Measurements from ENCODE around the gene LGALS1.

Gene LGALS1

DNA sequence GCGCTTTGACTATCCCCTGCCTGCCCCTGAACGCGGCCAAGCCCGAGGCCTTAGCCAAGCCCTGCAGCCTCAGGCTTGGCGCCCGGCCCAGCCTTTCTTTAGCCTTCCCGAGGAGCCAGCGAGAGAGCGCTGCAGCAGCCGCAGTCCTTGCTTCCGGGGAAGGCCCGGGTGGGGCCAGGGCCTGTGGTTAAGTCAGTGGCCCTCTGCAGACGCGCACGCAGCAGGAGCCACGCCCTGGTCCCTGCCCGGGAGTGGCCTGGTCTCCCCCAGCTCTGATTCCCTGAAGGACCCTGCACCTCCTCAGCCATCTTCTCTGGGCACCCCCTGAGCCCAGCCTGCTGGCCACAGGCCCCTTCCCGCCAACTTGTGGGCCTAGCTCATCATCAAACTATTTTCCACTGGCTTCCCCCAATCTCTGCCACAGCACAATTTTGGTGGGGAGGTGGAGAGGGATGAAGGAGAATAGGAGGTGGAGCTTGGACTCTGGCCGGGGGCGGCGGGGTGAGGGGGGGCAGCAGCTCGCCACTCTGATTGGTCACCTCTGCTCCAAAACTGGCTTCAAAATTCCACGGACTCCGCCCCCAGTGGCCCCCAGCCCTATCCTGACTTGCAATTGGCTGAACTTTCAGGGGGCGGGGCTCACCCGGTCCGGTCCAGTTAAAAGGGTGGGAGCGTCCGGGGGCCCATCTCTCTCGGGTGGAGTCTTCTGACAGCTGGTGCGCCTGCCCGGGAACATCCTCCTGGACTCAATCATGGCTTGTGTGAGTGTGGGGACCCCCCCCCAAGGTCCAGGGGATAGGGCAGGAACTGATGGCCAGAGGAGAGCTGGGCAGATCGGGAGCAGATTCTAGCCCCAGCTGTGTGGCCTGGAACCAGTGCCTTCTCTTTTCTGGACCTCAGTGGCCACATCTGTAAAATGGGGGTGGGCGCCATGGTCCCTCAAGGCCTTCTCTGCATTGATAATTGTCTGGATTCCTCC, at the start of gene LGALS1:
Gene LGALS1, plus strand, starts transcription at position 686 of the 979 bp plus-strand sequence. Its CDS starts 67 bp downstream, at position 753.
- peak; percentile 83 for DNase-seq (ENCODE audit: low spot score)

DNA sequence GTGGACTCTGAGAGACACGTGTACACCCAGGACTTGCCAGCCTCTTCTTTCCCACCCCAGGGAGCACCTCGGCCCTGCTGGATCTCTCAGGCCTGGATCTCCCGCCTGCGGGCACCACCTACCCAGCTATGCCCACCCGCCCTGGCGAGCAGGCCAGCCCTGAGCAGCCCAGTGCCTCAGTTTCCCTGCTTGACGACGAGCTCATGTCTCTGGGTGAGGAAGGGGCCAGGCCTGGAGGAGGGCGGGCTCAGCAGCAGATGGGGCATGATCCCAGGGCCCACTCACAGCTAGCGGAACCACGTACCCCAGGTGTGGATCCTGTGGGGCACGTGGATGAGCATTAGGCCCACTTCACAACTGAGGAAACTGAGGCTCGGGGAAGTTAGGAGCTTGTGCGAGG, 49.7 kb upstream of the LGALS1 start:
- no peak for DNase-seq (ENCODE audit: low spot score)

DNA sequence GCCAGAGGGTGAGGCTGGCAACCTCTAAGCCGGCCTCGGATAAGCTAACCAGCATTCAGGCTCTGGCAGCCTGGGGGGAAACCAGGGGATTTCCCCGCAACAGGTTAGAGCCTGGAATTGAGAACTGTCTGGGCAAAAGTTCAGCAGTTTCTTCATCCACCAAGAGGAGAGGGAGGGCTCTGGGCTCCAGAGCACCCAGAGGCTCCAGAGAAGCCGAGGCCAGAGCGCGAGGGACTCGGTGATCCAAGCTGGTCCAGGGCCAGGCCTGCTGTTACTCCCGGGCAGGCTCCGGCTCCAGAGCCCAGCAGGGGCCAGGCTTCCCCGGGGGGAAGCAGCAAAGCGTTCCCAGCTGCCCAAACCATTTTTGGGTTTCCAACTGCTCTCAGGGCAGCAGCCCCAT, 49.3 kb upstream of the LGALS1 start:
- DNase-seq (ENCODE audit: low spot score) = no peak

DNA sequence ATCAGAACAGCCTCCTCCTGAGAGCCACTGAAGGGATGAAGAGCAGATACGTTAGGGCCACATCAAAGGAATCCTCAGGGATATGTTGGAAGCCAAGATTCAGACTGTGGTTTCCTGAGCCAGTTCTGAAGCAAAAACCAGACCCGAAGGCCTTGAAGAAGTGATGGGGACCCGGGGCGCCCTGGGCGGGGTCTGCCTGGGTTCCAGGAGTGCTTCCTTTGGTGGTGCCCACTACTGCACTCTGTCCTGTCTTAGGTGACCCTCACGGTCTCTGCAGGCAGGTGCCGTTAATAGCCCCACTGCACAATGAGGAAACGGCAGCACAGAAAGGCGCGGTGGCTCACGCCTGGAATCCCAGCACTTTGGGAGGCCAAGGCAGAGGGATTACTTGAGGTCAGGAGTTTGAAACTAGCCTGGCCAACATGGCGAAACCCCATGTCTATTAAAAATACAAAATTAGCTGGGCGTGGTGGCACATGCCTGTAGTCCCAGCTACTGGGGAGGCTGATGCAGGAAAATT, 48.8 kb upstream of the LGALS1 start:
- DNase-seq (ENCODE audit: low spot score) = no peak

DNA sequence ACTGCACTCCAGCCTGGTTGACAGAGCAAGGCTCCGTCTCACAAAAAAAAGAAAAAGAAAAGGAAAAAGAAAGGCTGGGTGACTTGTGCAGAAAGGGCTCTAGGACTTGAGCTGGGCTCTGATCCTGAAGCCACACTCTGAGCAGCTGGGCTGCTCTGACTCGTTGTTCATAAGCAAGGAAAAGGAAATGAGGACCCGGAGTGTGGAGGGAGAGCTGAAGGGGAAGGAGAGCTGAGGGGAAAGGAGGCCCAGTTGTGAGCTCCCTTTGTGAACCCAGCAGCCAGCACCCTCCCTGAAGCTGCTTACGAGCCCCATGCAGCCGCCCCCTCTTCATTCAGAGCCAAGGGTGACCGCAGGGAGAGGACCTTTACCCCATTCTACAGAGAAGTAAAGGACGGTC, 48.3 kb upstream of the LGALS1 start:
- DNase-seq (ENCODE audit: low spot score) = no peak

DNA sequence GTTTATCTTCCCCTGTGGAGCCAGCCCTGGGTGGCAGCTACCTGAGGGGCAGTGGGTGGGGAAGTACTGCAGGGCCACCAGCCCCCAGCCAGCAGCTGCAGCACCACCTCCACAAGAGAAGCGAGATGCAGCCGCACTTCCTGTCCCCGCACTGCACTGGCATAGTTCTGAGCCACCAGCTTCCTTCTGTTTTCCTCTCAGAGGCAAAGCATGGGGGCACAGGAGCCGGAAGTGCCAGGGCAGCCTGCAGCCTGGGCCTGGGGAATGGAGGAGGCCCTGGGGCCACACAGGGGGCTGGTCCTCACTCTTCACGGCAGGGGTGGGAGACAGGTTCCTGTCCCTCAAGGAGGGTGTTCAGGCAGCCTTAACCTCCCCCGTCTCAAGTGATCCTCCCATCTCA, 47.9 kb upstream of the LGALS1 start:
- no peak for DNase-seq (ENCODE audit: low spot score)

DNA sequence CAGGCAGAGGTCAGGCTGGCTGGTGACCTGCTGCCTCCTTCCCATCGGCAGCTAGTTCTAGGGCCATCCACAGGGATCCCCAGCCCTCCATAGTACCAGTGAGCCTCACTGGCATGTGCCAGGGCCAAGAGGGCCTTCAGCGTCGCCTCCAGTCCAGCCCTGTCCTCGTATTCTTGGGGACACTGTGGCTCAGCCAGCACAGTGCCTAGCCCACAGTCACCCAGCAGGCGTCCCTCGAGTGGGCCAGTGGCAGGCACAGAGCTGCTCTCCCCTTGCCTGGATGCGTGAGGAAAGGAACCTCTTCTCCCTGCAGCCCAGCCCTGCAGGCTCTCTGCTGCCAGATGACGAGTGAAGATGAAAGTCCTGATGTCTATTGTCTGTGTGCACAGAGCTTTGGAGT, 46.6 kb upstream of the LGALS1 start:
- DNase-seq (ENCODE audit: low spot score) = no peak

DNA sequence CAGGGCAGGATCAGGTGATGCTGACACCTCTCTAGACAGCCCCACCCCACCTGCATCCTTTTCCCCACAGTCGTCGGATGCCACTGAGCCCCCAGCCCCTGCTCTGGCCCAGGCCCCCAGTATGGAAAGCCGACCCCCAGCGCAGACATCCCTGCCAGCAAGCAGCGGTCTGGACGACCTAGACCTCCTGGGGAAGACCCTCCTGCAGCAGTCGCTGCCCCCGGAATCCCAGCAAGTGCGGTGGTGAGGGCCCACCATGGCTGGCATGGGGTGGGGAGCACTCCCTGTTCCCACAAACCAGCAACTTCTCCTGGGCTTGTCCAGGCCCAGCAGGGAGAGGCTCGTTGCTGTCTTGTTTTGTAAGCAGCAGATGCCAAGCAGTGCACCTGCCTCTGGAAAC, 45.5 kb upstream of the LGALS1 start:
- DNase-seq (ENCODE audit: low spot score) = no peak

DNA sequence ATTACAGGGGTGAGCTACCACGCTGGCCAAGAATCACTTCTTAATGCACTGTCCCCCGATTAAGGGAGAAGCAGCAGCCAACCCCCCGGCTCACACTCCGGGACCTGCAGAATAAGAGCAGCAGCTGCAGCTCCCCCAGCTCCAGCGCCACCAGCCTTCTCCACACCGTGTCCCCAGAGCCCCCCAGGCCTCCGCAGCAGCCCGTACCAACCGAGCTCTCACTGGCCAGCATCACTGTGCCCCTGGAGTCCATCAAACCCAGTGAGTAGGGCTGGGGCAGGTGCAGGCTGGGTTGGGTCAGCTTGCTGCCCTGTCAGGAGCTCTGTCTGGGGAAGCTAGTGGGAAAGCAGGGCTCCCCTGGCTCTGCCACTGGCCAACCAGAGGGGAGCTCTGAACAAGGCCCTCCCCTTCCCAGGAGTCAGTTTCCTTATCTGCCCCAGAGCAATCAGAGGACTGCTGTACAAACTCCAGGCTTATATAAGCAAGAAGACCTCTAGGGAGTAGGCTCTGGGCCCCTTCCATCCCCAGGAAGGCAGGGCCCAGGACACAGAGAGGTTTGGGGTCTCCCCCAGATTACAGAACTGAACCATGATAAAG, 44.5 kb upstream of the LGALS1 start:
- no peak for DNase-seq (ENCODE audit: low spot score)

DNA sequence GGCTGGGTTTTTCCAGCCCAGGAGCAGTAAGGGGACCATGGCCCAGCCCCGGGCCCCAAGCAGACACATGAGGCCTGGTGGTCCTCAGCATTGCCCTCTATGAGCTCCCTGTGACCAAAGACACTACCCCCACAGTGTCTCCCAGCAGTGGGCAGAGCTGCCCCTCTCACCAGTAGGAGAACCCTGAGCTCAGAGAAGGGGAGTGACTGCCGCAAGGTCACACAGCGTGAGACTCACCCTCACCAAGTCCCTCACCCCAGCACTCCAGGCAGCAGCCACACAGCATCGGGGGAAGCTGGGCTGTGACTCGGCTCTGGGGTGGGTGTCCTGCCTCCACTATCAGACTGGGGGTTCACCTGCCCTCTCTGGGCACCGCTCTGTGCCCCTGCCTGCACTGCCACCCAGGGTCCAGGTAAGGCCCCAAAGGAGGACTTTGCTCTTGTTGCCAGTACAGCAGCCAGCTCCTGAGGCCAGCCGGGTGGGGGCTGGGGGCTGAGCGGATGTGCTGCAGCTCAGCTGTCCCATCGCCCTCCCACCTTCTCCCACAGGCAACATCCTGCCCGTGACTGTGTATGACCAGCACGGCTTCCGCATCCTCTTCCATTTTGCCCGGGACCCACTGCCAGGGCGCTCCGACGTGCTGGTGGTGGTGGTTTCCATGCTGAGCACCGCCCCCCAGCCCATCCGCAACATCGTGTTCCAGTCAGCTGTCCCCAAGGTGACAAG, 43.8 kb upstream of the LGALS1 start:
- no peak for DNase-seq (ENCODE audit: low spot score)

DNA sequence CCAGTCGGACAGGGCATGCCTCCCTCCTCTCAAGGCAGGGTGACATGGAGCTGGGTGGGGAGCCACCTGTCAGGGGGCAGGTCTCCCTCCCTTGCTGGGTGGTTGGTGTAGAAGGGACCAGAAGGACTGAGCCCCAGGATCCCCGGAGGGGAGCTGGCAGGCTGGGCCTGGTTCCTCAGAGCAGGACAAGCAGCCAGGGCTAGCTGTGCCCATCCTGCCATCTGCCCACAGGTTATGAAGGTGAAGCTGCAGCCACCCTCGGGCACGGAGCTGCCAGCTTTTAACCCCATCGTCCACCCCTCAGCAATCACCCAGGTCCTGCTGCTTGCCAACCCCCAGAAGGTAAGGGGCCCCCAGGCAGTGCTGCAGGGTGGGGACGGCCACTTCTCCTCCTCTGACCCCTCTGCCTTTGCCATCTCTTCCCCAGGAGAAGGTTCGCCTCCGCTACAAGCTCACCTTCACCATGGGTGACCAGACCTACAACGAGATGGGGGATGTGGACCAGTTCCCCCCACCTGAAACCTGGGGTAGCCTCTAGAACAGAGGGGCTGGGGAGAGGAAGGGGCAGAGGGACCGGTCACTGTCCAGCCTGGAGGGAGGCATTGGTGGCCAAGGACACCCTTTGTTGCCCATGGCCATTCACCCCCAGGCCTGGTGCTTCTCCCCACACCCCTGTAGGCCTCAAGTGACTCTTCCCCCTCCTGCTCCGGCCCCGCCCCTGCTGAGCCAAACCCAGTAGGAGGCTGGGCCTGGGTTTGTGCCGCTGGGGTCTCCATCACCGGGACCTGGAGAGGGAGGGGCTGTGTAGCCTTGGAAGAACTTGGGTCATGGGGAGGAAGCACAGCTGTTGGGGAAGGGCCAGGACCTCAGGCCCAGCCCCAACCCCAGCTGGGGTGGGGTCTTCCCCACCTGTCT, 43.0 kb upstream of the LGALS1 start:
- DNase-seq (ENCODE audit: low spot score) = no peak

DNA sequence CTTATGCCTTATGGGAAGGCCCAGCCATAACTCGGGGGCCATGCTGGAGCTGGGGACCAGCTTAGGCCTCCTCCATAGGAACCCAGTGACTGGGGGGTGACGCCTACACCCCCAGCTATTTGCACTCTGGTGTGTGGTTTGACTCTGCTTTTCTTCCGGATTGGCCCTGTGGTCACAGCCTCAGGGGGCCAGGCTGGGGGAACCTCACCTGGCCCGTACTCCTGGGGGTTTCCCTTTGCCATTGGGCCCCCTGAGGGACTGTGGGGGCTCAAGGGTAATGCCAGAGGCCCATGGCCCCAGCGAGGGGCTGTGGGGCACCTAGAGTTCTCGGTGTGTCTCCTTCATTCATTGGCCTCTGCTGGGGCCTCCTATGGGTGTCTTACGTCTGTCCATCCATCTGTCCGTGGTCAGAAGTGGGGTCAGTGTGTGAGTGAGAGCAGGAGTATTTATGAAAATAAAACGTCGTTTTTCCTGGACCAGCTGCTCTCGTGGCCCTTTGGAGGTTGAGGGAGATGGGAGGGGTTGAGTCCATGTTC, 42.3 kb upstream of the LGALS1 start:
- no peak for DNase-seq (ENCODE audit: low spot score)

DNA sequence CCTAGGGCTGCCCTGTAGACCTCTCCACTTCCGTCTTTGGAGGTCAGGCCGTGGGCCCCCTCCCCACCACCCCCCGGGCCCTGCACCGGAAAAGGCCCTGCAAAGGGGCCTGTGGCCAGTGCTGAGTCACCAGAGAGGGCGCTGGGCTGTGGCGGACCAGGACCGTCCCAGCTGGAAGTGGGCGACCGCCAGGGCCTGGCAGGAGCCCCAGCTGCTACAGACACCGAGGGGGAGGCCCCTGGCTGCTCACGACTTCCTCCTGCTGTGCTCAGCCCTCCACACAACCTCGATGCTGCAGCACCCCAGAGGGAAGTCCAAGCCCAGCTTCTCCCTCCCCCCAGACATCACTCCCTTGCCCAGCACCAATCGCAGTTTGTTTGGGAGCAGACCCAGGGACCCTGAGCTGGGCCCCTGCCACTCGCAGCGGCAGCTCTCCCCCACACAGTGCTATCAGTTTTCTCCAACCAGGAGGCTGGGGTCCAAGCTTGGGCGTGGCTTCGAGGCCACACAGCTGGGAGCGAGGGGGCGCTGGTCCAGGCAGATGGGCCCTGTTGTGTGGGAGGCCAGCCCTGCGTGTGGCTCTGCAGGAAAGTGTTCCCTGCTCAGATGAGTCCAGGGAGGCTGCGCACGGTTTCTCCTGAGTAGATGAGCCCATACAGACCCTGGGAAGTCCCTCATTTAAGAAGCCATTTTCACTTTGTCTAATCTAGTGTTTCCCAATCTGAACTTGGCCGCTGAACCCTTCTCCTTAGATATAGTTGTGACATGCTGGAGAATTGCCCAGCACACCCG, 41.6 kb upstream of the LGALS1 start:
- peak; percentile 81 for DNase-seq (ENCODE audit: low spot score)

DNA sequence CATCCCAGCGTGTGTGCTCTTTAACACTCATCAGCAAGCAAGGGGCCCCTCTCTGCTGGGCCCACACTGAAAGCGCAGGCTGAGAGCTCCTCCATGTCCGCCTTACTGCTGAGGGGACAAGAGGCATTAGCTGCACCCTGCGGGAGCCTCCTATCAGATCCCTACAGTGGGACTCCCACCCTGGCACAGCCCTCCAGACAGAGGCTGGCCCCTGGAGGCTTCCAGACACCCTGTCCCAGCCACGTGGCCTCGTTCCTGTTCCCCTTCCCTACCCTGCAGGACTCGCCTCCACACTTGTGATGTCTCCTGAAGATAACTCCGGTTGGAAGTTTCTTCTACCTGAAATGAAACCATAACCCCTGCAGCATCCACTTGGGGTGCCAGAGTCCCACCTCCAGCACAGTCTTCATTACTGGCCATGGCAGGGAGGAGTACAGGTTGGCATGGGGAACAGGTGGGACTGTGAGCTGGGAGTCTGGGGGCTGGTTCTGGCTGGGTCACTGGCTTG, 41.0 kb upstream of the LGALS1 start:
- DNase-seq (ENCODE audit: low spot score) = no peak

DNA sequence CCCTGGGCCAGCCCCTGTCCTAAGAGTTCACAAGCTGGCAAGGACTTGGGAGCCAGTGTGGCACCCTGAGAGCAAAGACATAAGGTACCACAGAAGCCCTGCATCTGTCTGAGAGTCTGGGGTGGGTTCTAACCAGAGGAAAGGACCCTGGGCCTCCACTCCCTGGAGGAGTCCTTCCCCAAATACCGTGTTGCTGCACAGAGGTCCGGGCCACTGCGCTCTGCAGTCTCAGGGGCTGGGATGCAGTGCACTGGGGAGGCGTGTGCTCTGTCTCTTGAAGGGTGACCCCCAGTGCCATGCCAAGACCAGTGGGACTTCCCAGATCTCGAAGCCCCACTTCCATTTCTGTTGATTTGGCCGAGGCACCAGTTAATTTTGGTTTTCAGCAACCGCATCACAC, 40.3 kb upstream of the LGALS1 start:
- no peak for DNase-seq (ENCODE audit: low spot score)

DNA sequence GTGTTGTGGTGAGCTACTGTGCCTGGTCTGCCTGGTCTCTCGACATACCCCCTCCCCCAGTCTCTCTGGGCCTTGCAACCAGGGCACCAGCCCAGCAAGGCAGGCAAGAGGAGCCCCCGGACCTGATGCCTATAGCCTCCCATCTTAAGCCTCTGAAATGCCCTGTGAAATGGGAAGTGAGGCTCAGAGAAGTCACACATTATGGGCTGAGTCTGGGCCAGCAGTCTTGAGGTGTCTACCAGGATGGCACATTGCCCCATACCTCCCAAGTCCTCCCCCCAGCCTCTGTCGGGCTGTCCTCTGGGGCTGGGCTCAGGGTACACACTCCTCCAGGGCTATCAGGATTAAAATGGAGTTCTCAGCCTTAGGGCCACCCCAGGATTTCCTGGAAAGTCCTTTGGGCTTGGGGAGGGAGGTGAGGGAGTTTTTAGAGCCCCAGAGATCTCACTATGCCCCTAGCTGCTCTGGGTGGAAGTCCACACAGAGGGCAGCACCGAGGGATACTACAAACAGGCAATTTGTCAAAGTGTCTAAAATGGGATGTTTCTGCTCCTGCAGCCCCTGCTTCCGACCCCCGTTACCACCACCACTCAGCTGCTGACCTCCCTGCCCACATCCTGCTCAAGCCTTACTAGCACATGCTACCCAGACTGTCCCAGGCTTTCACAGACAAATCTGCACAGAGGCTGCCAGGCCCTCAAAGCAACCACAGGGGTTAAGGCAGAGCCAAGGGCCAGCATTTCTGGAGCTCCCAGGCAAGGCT, 39.1 kb upstream of the LGALS1 start:
- no peak for DNase-seq (ENCODE audit: low spot score)

DNA sequence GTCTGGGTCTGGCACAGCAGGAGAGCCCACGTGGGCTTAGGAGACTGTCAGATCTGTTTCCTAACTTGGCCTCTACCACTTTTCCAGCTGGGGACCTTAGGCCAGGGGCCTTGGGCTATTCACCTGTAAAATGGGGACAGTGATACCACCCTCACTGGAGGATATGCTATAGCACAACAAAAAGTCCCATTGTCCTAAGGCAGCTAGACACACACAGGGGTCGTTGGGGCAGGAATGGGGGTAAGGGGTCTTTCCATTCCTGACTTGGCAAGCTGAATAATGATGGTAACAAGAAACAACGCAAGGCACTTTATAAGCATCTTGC, 38.5 kb upstream of the LGALS1 start:
- no peak for DNase-seq (ENCODE audit: low spot score)

DNA sequence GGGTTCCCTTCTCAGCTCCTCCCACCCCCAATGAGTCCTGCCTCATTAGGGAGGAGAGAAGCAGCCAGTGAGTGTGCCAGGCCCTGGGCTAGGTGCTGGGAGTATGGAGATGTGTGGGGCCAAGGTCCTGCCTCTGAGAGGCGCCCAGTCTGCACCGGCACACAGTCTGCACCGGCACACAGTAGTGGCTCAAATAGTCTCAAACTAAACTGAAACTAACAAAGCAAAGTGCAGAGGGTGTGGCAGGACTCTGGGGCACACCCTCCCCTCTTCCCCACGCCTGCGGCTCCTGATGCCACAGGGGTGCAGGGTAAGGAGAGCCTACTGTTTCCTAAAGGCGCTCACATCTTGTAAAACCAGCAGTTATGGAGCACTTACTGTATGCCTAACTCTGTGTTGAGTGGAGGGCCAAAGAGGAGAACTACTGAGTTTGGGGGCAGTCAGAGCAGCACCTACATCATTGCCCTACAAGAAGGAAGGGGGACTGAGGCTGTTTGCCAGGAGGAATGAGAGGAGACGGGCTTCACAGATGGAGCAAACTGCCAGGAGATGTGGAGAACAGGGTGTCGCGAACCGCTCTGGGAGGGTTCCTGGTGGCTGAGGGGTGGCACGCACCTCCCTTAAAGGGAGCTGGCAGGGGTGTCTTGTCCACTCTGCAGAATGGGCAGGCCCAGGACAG, 36.9 kb upstream of the LGALS1 start:
- DNase-seq (ENCODE audit: low spot score) = no peak
